Tibial nerve (tissue), 4 donors: ENCODE measurements around the gene CYTIP. TPM values are rescaled to one million over a fixed set of nuclear protein-coding genes. Genes with fewer than 3 reads are reported as not detected.
"Not testable (repeated sequence)": the region's sequence is repeated elsewhere in the genome, so short reads cannot be mapped to it uniquely, and the experiment has no call there.

ENCODE experiments used
- DNase-seq, 2 donors: peaks; one replicate each; pipeline ENCODE4 v3.0.0-alpha.2; 2019; ENCODE audit warnings: low spot score in 2 of 2
- H3K27ac ChIP-seq, 4 donors: fragments of 200-600 bp; sonication (generic) in 3 of 4; one replicate each; pipeline ENCODE4 v1.5.1; 2017 to 2019; ENCODE audit warnings: mild to moderate bottlenecking in 1 of 4
- H3K27me3 ChIP-seq, 2 donors: fragments of 200-600 bp; sonication (generic) in 1 of 2; one replicate each; pipeline versions ENCODE4 v1.5.1 to v1.6.0; 2017 to 2019
- H3K36me3 ChIP-seq, 3 donors: fragments of 200-600 bp; sonication (generic); one replicate each; pipeline ENCODE4 v1.5.1; 2018 to 2019
- H3K4me1 ChIP-seq, 4 donors: fragments of 200-600 bp; sonication (generic) in 3 of 4; one replicate each; pipeline ENCODE4 v1.5.1; 2017 to 2019
- H3K4me3 ChIP-seq, 4 donors: fragments of 200-600 bp; sonication (generic) in 3 of 4; one replicate each; pipeline ENCODE4 v1.5.1; 2017 to 2019; ENCODE audit warnings: mild to moderate bottlenecking in 1 of 4, moderate library complexity in 1 of 4
- H3K9me3 ChIP-seq, 4 donors: fragments of 200-600 bp; sonication (generic) in 3 of 4; one replicate each; pipeline ENCODE4 v1.5.1; 2017 to 2019
- CTCF ChIP-seq, 5 experiments: fragments of 200-600 bp in 3 of 5; fragments of 450-650 bp in 2 of 5; sonication (generic) in 3 of 5; IDR thresholded peaks; one replicate each; pipeline ENCODE4 v1.5.1; 2016 to 2019; ENCODE audit warnings: antibody characterized with exemption in 5 of 5, mild to moderate bottlenecking in 3 of 5, moderate library complexity in 2 of 5
- EP300 ChIP-seq, 2 donors: sonication (generic); formaldehyde crosslinking; IDR thresholded peaks; one replicate each; pipeline ENCODE4 v1.6.1; 2017; ENCODE audit warnings: antibody characterized with exemption in 2 of 2, mild to moderate bottlenecking in 1 of 2
- POLR2A ChIP-seq, 2 donors: fragments of 450-650 bp; IDR thresholded peaks; one replicate each; pipeline ENCODE4 v1.6.1; 2017; ENCODE audit warnings: antibody characterized with exemption in 2 of 2, mild to moderate bottlenecking in 2 of 2, moderate library complexity in 2 of 2
- WGBS, 2 donors: methylation state at CpG; one replicate each; pipeline ENCODE4 v1.1.5; 2018; 5-methylcytosine and 5-hydroxymethylcytosine counted together
- total RNA-seq, 4 donors: library from RNA; depleted of rRNA; stranded (reverse); fragments of >200 nt; gene quantifications; one replicate each; pipeline ENCODE4 v1.1.0, GENCODE V29; 2016

Gene CYTIP
- total RNA-seq, 4 donors from 2014 or later, result 3.7 to 9.3 (median 8.1) TPM

- no peaks in the 10 kb centered on the region for H3K27me3 ChIP-seq
- H3K4me1 ChIP-seq, result no peaks in the 10 kb centered on the region
- peaks cover 0 to 8% (median 0%) of the 10 kb centered on the region in 4 donors for H3K9me3 ChIP-seq
- no peak for DNase-seq
- no peak overlapping the region for H3K4me3 ChIP-seq
- H3K36me3 ChIP-seq, result no peaks in the 10 kb centered on the region
- WGBS, 2 donors, result 68 to 70% methylated on average over 1 of the region's 1 CpG
- TF ChIP-seq POLR2A (IDR thresholded peaks at IDR 0.05) (no peak), CTCF (IDR thresholded peaks at IDR 0.05) (no peak), EP300 (IDR thresholded peaks at IDR 0.05) (no peak)
- H3K27ac ChIP-seq, result no peak overlapping the region
Measured at GRCh38 chr2:157386247-157386646, 57.6 kb downstream of the CYTIP start.

GRCh38 chr2:157377861-157378260 is 66.0 kb downstream of the CYTIP start:
- TF ChIP-seq CTCF (IDR thresholded peaks at IDR 0.05) (no peak), EP300 (IDR thresholded peaks at IDR 0.05) (no peak), POLR2A (IDR thresholded peaks at IDR 0.05) (no peak)
- Histone ChIP-seq H3K4me3 (no peak overlapping the region), H3K9me3 (peaks cover 0 to 21% (median 0%) of the 10 kb centered on the region in 4 donors), H3K4me1 (no peaks in the 10 kb centered on the region), H3K36me3 (no peaks in the 10 kb centered on the region), H3K27me3 (no peaks in the 10 kb centered on the region), H3K27ac (no peak overlapping the region)
- 47 to 53% methylated on average over 2 of the region's 2 CpGs for WGBS, 2 donors
- DNase-seq, result no peak

GRCh38 chr2:157376041-157376440 is 67.8 kb downstream of the CYTIP start:
- H3K9me3 ChIP-seq, result peaks cover 0 to 21% (median 0%) of the 10 kb centered on the region in 4 donors
- no peaks in the 10 kb centered on the region for H3K4me1 ChIP-seq
- no peak for DNase-seq
- H3K4me3 ChIP-seq, result no peak overlapping the region
- H3K36me3 ChIP-seq, result no peaks in the 10 kb centered on the region
- WGBS, 2 donors, result 30 to 37% methylated on average over 3 of the region's 3 CpGs
- TF ChIP-seq CTCF (IDR thresholded peaks at IDR 0.05) (no peak), EP300 (IDR thresholded peaks at IDR 0.05) (no peak), POLR2A (IDR thresholded peaks at IDR 0.05) (no peak)
- H3K27me3 ChIP-seq, result no peaks in the 10 kb centered on the region
- H3K27ac ChIP-seq, result no peak overlapping the region

GRCh38 chr2:157375384-157375783 is 68.5 kb downstream of the CYTIP start:
- 95 to 96% methylated on average over 1 of the region's 1 CpG for WGBS, 2 donors
- no peaks in the 10 kb centered on the region for H3K36me3 ChIP-seq
- H3K4me1 ChIP-seq, result no peaks in the 10 kb centered on the region
- DNase-seq, result no peak
- no peak for TF ChIP-seq EP300 (IDR thresholded peaks at IDR 0.05)
- TF ChIP-seq POLR2A (IDR thresholded peaks at IDR 0.05), result no peak
- TF ChIP-seq CTCF (IDR thresholded peaks at IDR 0.05), result no peak
- H3K27me3 ChIP-seq, result no peaks in the 10 kb centered on the region
- peaks cover 0 to 21% (median 0%) of the 10 kb centered on the region in 4 donors for H3K9me3 ChIP-seq
- no peak overlapping the region for H3K27ac ChIP-seq
- no peak overlapping the region for H3K4me3 ChIP-seq

- not testable (repeated sequence) for H3K4me3 ChIP-seq, H3K9me3 ChIP-seq, H3K27me3 ChIP-seq, H3K4me1 ChIP-seq, H3K27ac ChIP-seq, H3K36me3 ChIP-seq, DNase-seq
- 95 to 96% methylated on average over 17 to 18 of the region's 25 CpGs for WGBS, 2 donors
Measured at GRCh38 chr2:157368508-157368907, 75.4 kb downstream of the CYTIP start.

GRCh38 chr2:157367704-157368103 is 76.2 kb downstream of the CYTIP start:
- no peak for DNase-seq

More at GRCh38 chr2:157367704-157368103, 76.2 kb downstream of the CYTIP start:
- WGBS, 2 donors, result 48 to 50% methylated on average over 1 of the region's 1 CpG
- TF ChIP-seq CTCF (IDR thresholded peaks at IDR 0.05) (no peak), EP300 (IDR thresholded peaks at IDR 0.05) (no peak), POLR2A (IDR thresholded peaks at IDR 0.05) (no peak)
- H3K4me3 ChIP-seq, result no peak overlapping the region
- no peaks in the 10 kb centered on the region for H3K27me3 ChIP-seq
- H3K27ac ChIP-seq, result no peak overlapping the region
- no peaks in the 10 kb centered on the region for H3K36me3 ChIP-seq
- no peaks in the 10 kb centered on the region for H3K4me1 ChIP-seq
- no peaks in the 10 kb centered on the region for H3K9me3 ChIP-seq
